HTERT RPE-1 (cell line): Measurements from ENCODE around the gene ZNF761.
"Not testable (repeated sequence)": the region's sequence is repeated elsewhere in the genome, so short reads cannot be mapped to it uniquely, and the experiment has no call there.

Source experiments
- in situ Hi-C: fragments of 300-500 bp; cut with MboI; formaldehyde crosslinking; loops from 4 replicates; pipeline ENCODE4 v1.14.3; 2020; ENCODE audit warnings: low sequenced_read_pairs

ZNF761 gene

DNA sequence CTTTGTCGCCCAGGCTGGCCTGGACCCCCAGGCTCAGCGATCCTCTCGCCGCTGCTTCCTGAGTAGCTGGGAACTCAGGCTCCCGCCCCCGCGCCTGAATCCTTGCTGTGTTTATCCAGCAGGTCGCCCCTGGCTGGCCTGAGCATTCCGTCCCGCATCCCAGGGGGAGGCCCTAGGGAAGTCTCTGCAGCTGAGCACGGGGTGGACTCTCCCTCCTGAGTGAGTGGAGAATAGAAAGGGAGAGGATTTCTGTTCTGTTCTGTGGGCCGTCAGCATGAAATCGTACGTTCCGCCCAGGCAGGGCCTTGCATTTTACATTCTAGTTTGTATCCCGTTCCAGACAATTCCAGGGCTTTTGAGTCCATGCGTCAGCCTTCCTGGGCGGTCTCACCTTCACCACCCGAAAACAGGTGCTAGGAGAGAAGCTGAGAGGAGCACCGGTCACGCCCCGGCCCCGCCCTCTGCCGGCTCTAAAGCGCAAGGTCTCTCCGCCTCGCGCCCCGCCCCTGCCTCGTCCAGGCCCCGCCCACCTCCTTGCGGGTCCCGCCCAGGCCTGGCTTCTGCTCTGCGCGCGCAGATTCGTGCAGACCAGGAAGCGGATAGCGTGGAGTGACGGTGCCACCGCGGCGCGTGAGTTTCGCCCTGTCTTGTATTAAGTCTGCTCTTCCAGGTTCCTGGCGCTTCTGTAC, at the start of gene ZNF761:
ZNF761 (plus strand) TSS at position 586 of the 689 bp plus-strand sequence. CDS start 15,285 bp downstream, outside the sequence.
- in situ Hi-C loops = no loop called here

DNA sequence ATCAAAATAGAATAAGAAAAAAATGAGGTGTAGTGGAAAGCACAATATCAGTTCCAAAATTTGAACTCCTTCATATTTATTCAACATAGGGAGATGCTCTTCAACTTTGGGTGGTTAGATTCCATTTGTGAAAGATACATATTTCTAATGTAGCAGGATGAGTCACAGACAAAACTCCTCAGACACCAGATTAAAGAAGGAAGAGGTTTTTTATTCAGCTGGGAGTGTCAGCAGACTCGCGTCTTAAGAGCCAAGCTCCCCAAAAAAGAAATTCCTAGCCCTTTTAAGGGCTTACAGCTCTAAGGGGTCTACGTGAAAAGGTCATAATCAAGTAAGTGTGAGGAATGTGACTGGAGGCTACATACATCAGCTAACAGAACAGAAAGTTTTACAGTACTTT, 43.6 kb upstream of the ZNF761 start:
- in situ Hi-C loops = no loop called here

GRCh38 chr19:53388904-53389303, 42.9 kb upstream of the ZNF761 start:
- in situ Hi-C loops = no loop called here

DNA sequence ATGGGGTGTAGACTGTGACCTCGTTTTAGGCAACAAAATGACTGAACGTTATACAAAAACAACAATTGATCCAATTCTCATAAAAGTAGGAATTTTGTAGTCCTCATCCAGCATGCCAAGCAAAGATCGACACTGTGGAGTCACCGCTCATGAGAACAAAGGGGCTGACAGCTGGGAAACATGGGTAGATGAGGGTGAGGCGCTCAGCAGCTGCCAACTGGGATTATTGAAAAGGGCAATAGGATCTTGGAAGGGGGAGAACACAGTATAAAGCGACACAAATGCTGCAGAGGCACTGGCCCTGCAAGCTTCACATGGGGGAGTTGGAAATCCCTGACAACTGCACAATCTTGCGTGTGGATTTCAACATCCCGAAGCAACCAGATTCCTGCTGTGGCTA, 42.2 kb upstream of the ZNF761 start:
- in situ Hi-C loops = no loop called here

GRCh38 chr19:53389978-53390377, 41.8 kb upstream of the ZNF761 start:
- in situ Hi-C loops = no loop called here

- in situ Hi-C loops = no loop called here
Measured at GRCh38 chr19:53394522-53394973, 37.2 kb upstream of the ZNF761 start.

GRCh38 chr19:53394974-53395839, 36.6 kb upstream of the ZNF761 start, which contains the start of gene ZNF765:
Gene ZNF765 (plus strand): TSS chr19:53395149. CDS start chr19:53398016, 2,867 bp downstream.
- in situ Hi-C loops = no loop called here

DNA sequence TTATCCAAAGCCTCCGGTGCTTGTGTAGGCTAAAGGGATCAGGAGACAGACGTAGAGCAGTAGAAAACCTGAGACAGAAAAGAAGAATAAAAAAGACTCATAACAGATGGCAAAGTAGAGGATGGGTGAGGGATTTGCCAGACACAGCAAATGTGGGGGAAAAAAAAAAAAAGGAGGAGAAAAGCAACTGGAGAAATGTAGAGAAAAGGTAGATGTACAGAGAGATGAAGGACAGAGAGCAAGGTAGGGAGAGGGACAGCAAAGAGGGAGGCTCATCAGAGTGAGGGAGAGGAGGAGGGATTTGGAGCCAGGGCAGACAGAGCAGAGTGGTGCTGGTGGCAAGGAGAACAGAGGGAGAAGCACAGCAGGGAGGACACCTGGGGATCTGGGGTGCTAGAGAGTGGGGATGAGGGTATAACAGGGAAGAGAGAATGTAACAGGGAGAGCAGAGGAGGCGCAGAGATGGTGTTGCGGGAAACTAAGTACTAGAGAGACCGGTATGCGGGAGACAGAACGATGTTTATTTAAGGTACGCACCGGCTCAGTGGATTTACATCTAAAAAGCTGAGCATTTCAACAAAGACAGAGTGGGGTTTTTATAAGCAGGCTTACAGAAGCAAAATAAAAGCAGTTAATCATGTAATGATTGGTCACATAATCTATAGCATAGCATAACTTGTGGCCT, 35.8 kb upstream of the ZNF761 start:
- in situ Hi-C loops = not testable (repeated sequence)

- in situ Hi-C loops = no loop called here
Measured at GRCh38 chr19:53396525-53396868, 35.3 kb upstream of the ZNF761 start.

GRCh38 chr19:53397918-53398317, 33.9 kb upstream of the ZNF761 start:
- in situ Hi-C loops = not testable (repeated sequence)

GRCh38 chr19:53409505-53410204, 22.1 kb upstream of the ZNF761 start:
- in situ Hi-C loops = no loop called here

- in situ Hi-C loops = not testable (repeated sequence)
Measured at GRCh38 chr19:53420520-53421315, 11.1 kb upstream of the ZNF761 start.

GRCh38 chr19:53422551-53422950, 9.2 kb upstream of the ZNF761 start:
- in situ Hi-C loops = no loop called here

DNA sequence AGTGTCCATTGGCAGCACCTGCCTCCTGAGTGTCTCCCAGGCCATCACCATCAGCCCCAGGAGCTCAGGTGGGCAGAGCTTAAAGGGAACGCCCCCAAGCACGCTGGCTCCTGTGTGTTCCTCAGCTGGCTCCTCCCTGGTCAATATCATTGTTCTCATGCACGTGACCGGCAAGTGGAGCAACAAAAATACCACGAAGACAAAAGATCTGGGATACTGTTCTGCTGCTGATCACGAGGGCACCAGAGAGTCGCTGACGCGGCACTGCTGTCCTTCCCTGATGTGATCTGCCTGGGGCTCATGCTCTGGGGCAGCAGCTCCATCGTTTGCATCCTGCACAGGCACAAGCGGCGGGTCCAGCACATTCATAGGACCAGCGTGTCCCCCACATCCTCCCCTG, 8.7 kb upstream of the ZNF761 start:
- in situ Hi-C loops = not testable (repeated sequence)

DNA sequence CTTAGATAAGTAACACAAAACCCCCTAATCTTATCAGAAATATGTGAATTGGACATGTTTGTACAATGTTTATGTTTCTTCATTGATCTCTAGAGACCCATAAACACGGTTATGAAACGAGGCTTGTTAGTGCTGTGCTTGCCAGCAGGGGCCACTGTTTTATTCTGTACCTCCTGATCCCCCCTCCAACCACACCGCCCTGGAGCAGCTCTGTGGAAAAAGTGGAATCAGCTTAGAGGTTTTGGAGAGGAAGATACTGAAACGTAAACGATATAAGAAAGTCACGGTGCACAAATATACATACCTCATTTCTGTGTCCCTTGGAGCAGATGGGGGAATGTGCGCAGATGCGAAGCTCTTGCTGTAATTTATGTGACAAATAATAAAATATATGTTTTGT, 8.1 kb upstream of the ZNF761 start:
- in situ Hi-C loops = not testable (repeated sequence)

DNA sequence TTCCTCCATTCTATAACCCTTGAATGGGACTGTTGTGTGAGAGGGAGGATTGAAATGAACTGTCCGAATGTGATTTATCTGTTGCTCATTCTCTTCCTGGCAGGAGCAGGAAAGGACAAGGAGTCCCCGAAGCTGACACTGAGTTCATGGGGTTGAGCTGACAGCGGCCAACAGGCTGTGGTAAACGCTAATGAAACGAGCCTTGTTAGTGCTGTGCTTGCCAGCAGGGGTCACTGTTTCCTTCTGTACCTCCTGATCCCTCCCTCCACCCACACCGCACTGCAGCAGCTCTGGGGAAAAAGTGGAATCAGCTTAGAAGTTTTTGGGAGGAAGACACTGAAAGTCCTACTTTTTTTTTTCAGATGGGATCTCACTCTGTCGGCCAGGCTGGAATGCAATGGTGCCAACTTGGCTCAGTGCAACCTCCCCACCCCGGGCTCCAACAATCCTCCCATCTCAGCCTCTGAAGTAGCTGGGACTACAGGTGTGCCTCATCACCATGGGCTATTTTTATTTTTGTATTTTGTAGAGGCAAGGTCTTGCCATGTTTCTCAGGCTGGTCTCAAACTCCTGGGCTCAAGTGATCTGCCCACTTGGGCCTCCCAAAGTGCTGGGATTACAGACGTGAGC, 6.7 kb upstream of the ZNF761 start:
- in situ Hi-C loops = no loop called here

- in situ Hi-C loops = no loop called here
Measured at GRCh38 chr19:53432088-53432661, 391 bp downstream of the ZNF761 start.

DNA sequence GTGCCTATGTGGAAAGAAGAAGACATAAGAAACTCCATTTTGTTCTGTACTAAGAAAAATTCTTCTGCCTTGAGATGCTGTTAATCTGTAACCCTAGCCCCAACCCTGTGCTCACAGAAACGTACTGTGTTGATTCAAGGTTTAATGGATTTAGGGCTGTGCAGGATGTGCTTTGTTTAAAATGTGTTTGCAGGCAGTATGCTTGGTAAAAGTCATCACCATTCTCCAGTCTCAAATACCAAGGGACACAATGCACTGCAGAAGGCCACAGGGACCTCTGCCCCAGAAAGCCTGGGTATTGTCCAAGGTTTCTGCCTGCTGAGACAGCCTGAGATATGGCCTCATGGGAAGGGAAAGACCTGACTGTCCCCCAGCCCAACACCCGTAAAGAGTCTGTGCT, 12.0 kb downstream of the ZNF761 start:
- in situ Hi-C loops = not testable (repeated sequence)

DNA sequence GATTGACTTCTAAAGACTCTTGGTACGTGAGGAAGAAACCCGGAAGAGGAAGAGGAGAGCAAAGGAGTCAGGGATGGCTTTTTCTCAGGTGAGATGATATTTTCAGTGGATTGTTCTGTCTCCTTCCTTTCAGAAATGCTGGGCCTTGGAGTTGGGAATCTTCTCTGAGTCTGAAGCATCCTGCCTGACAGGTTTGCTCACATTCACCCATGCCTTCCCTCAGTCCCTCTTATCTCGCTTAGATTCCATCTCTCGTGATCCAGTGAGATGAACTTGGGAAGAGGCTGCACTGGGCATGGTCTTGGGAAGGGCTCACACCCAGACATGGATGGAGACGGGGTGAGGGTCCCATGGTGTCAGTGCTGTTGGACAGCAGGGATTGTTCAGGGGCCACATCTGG, 15.4 kb downstream of the ZNF761 start:
- in situ Hi-C loops = not testable (repeated sequence)
